CD4-positive, alpha-beta T cell treated with Interleukin-6 for 4 hours (primary cell): ENCODE results near the gene NDUFAF2.
"Not testable (repeated sequence)": the region's sequence is repeated elsewhere in the genome, so short reads cannot be mapped to it uniquely, and the experiment has no call there.

Experiments used
- DNase-seq: peaks from one replicate; pipeline ENCODE4 v3.0.0-alpha.2; 2020; ENCODE audit warnings: mixed read lengths

Gene NDUFAF2

DNA sequence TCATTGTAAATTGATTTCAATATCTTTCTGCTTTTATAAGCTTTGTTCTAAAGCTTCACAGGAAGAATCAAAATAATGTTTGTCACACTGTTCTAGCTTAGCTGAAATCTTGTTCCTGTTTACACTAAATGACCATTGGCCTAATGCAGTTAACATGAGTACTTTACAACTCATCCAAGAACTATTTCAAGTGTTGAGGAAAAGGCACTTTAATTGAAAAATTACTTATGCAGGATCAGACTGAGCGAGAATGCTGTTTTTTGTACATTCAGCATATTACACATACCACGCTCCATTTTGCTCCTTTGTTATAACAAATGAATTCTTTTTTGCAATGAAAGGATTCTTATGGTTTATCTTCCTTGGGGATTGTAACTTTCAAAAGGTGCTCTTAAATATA is 239.7 kb downstream of the NDUFAF2 start:
- no peak for DNase-seq

DNA sequence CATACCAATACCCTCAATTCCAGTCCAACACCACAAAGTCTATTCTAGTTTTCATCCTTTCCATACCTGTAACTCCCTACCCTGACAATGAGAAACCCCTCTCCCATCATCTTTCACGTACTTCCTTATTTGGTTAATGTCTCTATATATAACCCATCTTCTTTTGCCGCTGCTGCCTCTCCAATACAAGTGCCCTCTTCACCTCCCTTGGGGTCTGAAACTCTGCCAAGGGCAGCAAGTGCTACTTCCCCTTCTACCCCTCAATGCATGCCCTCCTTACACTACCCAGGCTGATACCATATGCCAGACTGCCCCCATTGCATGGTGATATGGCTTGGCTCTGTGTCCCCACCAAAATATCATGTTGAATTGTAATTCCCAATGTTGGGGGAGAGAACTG is 241.6 kb downstream of the NDUFAF2 start:
- no peak for DNase-seq

DNA sequence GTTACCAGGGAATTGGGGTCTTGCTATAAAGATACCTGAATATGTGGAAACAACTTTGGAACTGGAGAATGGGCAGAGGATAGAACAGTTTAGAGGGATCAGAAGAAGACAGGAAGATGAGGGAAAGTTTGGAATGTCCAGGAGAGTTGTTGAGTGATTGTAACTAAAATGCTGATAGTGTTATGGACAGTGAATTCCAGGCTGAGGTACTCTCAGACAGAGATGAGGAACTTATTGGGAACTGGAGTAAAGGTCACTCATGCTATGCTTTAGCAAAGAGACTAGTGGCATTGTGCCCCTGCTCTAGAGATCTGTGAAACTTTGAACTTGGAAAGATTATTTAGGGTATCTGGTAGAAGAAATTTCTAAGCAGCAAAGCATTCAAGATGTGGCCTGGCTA is 242.3 kb downstream of the NDUFAF2 start:
- not testable (repeated sequence) for DNase-seq

DNA sequence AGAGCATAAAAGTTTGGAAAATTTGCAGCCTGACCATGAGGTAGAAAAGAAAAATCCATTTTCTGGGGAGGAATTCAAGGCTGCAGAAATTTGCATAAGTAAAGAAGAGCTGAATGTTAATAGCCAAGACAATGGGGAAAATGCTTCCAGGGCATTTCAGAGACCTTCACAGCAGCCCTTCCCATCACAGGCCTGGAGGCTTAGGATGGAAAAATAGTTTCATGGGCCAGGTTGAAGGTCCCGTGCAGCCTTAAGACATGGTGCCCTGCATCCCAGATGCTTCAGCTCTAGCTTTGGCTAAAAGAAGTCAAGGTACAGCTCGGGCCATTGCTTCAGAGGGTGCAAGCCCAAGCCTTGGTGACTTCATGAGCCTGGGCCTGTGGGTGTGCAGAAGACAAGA is 242.8 kb downstream of the NDUFAF2 start:
- not testable (repeated sequence) for DNase-seq

DNA sequence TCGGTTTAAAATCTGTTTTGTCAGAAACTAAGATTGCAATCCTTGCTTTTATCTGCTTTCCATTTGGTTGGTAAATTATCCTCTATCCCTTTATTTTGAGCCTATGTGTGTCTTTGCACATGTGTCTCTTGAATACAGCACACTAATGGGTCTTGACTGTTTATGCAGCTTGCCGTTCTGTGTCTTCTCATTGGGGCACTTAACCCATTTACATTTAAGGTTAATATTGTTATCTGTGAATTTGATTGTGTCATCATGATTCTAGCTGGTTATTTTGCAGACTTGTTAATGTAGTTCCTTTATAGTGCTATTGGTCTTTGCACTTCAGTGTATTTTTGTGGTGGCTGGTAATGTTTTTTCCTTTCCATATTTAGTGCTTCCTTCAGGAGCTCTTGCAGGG is 253.6 kb downstream of the NDUFAF2 start:
- no peak for DNase-seq

DNA sequence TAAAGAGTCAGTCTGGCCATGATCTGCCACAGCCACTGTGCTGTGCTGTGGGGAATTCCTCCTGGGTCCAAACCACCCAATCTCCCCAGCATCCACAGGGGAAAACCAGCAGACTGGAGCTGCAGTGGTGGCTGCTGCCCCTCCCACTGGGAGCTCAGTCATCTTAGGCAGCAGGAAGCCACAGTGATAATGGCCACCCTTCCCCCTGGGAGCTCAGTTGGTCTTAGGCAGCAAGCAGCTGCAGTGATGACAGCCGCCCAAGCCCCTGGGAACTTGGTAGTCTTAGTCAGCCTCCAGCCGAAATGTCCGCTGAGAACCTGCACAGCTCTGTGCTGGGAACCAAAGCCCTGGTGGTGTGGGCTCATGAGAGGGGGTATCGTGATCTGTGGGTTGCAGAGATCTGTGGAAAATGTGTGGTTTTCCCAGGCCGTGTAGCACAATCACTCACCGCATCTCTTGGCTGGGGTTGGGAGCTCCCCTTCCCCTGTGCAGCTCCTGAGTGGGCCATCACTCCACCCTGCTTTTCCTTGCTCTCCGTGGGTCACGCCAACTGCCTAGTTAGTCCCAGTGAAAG is 255.7 kb downstream of the NDUFAF2 start:
- no peak for DNase-seq

DNA sequence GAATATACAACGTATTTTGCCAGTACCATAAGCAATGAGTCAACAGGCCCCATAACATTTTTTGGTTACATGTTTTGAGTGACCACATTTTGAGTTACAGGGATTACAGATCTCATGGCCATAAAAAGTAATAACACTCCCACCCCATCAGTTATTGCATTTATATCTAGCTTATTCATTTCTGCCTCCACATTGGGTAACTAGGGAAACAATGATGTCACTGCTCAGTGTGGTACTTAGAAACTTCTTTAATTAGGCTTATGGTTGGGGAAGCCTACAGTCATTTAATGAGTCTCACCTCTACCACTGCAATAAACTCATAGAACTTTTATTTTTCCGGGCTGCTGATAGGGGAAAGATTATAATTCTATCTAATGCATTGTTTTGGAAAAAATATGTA is 257.2 kb downstream of the NDUFAF2 start:
- DNase-seq, result no peak
